ENCODE measurements around the gene PGR.

GRCh38 chr11:101046947-101047346, 82.7 kb downstream of the PGR start:
- TF ChIP-seq CTCF (IDR thresholded peaks at IDR 0.05) = no peak
- TF ChIP-seq POLR2A (IDR thresholded peaks at IDR 0.05) = no peak
- TF ChIP-seq POLR2AphosphoS5 (IDR thresholded peaks at IDR 0.05) = no peak
